Suprapubic skin (tissue), 4 donors: ENCODE data around the gene KLK14. TPM values are rescaled to one million over a fixed set of nuclear protein-coding genes. Genes with fewer than 3 reads are reported as not detected.

Experiments
- DNase-seq, 2 donors: peaks; one replicate each; pipeline ENCODE4 v3.0.0-alpha.2; 2019; ENCODE audit warnings: low spot score in 2 of 2
- H3K27ac ChIP-seq: fragments of 200-600 bp; sonication (generic); one replicate; pipeline ENCODE4 v1.5.1; 2019
- H3K27me3 ChIP-seq: fragments of 200-600 bp; sonication (generic); one replicate; pipeline ENCODE4 v1.5.1; 2019
- H3K36me3 ChIP-seq: fragments of 200-600 bp; sonication (generic); one replicate; pipeline ENCODE4 v1.5.1; 2019
- H3K4me1 ChIP-seq: fragments of 200-600 bp; sonication (generic); one replicate; pipeline ENCODE4 v1.5.1; 2019
- H3K4me3 ChIP-seq: fragments of 200-600 bp; sonication (generic); one replicate; pipeline ENCODE4 v1.5.1; 2019; ENCODE audit warnings: mild to moderate bottlenecking
- H3K9me3 ChIP-seq: fragments of 200-600 bp; sonication (generic); one replicate; pipeline ENCODE4 v1.5.1; 2019
- CTCF ChIP-seq, 2 donors: fragments of 200-600 bp in 1 of 2; fragments of 450-650 bp in 1 of 2; sonication (generic) in 1 of 2; IDR thresholded peaks; one replicate each; pipeline ENCODE4 v1.5.1; 2016 to 2019; ENCODE audit warnings: antibody characterized with exemption in 2 of 2, mild to moderate bottlenecking in 1 of 2, moderate library complexity in 1 of 2
- EP300 ChIP-seq: sonication (generic); formaldehyde crosslinking; IDR thresholded peaks from one replicate; pipeline ENCODE4 v1.6.1; 2017; ENCODE audit warnings: antibody characterized with exemption
- POLR2A ChIP-seq, 2 donors: fragments of 450-650 bp; IDR thresholded peaks; one replicate each; pipeline ENCODE4 v1.6.1; 2017; ENCODE audit warnings: antibody characterized with exemption in 2 of 2, mild to moderate bottlenecking in 2 of 2, moderate library complexity in 2 of 2
- POLR2AphosphoS5 ChIP-seq, 3 donors: sonication (generic); formaldehyde crosslinking; IDR thresholded peaks; one replicate each; pipeline ENCODE4 v1.6.1; 2017; ENCODE audit warnings: antibody characterized with exemption in 3 of 3
- WGBS: methylation state at CpG from one replicate; pipeline ENCODE4 v1.1.5; 2018; 5-methylcytosine and 5-hydroxymethylcytosine counted together
- total RNA-seq, 4 donors: library from RNA; depleted of rRNA; stranded (reverse); fragments of >200 nt; gene quantifications; one replicate each; pipeline ENCODE4 v1.1.0, GENCODE V29; 2016

Gene KLK14
- total RNA-seq, 4 donors from 2014 or later: 3.8 to 22.8 (median 5.2) TPM

DNA sequence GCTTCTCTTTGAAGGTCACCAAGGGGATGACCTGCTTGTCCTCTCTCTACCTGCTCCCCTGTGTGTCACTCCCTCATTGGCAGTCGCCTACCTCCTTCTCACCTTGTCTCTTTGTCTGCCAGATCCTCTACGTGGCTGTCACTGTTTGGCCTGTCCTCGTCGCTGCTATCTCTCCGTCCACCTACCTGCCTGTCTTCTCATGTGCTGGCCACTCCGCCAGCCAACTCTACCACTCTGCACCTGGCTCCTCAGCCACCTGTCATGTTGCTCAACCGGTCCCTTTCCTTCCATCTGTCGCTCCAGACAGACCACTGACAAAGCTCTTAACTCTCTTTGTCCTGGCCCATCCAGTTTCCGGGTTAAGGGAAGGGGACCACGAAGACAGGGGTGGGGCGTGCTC lies 48.0 kb downstream of the KLK14 start, which contains the start of gene KLK12:
Gene KLK12, minus strand, starts transcription at position 299 of the 400 bp plus-strand sequence. CDS start 381 bp downstream, outside the sequence.
- Histone ChIP-seq H3K4me3 (no peak within 1 kb of the TSS), H3K36me3 (no peaks in the 10 kb centered on the region), H3K9me3 (no peaks in the 10 kb centered on the region), H3K27me3 (peaks cover 8% of the 10 kb centered on the region), H3K27ac (no peak within 1 kb of the TSS), H3K4me1 (peaks cover 5% of the 10 kb centered on the region)
- 56% methylated on average over 11 of the region's 11 CpGs for WGBS
- no peak for DNase-seq
- TF ChIP-seq POLR2A (IDR thresholded peaks at IDR 0.05): no peak
- no peak for TF ChIP-seq EP300
- TF ChIP-seq POLR2AphosphoS5 (IDR thresholded peaks at IDR 0.05): no peak

GRCh38 chr19:51031880-51032225 lies 50.8 kb downstream of the KLK14 start:
- TF ChIP-seq POLR2A (IDR thresholded peaks at IDR 0.05) (no peak), EP300 (no peak), CTCF (IDR thresholded peaks at IDR 0.05) (no peak), POLR2AphosphoS5 (IDR thresholded peaks at IDR 0.05) (no peak)
- peaks cover 16% of the 10 kb centered on the region for H3K27me3 ChIP-seq
- 91% methylated on average over 12 of the region's 28 CpGs for WGBS
- no peak overlapping the region for H3K4me3 ChIP-seq
- no peak overlapping the region for H3K27ac ChIP-seq
- no peaks in the 10 kb centered on the region for H3K9me3 ChIP-seq
- peaks cover 3% of the 10 kb centered on the region for H3K4me1 ChIP-seq
- peak in 1 of 2 donors; percentile 52 for DNase-seq
- H3K36me3 ChIP-seq: no peaks in the 10 kb centered on the region

DNA sequence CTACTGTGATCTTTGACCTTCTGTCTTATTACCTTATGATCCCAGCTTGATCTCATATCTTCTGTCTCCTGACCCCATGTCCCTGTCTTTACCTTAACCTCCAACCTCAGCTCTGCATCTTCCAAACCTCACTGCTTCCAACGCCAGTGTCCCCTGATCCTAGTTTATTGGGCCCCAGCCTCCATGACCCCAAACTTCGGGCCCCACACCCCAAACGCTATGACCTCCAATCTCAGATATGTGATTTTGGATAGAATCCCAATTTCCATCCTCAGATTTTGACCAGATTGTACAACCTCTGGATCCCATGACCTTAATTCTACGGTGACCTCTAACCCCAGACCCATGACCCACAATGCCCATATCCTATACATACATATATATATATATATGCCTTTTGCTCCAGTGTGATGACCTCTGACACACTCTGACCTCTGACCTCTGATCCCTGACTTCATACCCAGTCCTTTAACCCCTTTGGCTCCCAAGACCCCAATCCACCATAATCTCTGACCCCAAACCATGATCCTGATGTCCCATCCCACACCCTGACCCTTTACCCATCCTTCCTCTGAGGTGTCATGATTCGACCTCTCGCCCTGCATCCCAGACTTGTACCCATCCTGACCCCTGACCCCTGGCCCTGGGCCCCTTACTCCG lies 51.3 kb downstream of the KLK14 start:
- Histone ChIP-seq H3K4me3 (no peak overlapping the region), H3K27me3 (peaks cover 18% of the 10 kb centered on the region), H3K36me3 (no peaks in the 10 kb centered on the region)

DNA sequence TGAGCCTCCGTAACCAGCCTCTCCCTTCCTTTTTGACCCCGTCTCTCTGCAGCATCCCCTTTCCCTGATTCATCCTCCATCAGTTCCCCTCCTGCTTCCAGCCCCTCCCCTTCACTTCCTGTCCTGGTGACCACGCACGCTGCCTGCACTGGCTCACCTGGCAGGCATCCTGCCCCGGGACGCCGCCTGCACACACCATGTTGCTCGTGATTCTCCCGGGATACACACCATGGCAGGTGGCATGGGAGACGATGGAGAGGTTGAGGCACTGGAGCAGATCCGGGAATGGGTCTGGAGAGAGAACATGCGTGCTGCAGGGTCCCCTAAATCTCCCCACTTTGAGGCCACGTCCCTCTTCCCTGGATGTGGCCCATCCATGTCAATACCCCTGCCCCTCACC lies 52.1 kb downstream of the KLK14 start:
- no peaks in the 10 kb centered on the region for H3K9me3 ChIP-seq
- H3K4me3 ChIP-seq: no peak overlapping the region
- WGBS: 82% methylated on average over 13 of the region's 13 CpGs
- H3K27ac ChIP-seq: no peak overlapping the region
- no peaks in the 10 kb centered on the region for H3K36me3 ChIP-seq
- DNase-seq: peak in 1 of 2 donors; percentile 46
- H3K4me1 ChIP-seq: peaks cover 3% of the 10 kb centered on the region
- TF ChIP-seq EP300: no peak
- no peak for TF ChIP-seq CTCF (IDR thresholded peaks at IDR 0.05)
- no peak for TF ChIP-seq POLR2AphosphoS5 (IDR thresholded peaks at IDR 0.05)
- no peak for TF ChIP-seq POLR2A (IDR thresholded peaks at IDR 0.05)
- peaks cover 23% of the 10 kb centered on the region for H3K27me3 ChIP-seq

More for the DNA sequence above, 51.3 kb downstream of the KLK14 start:
- DNase-seq: peak in 1 of 2 donors; percentile 18
- WGBS: 81% methylated on average over 7 of the region's 7 CpGs
- H3K4me1 ChIP-seq: peaks cover 3% of the 10 kb centered on the region
- H3K9me3 ChIP-seq: no peaks in the 10 kb centered on the region
- TF ChIP-seq POLR2AphosphoS5 (IDR thresholded peaks at IDR 0.05) (no peak), CTCF (IDR thresholded peaks at IDR 0.05) (no peak), EP300 (no peak), POLR2A (IDR thresholded peaks at IDR 0.05) (no peak)
- no peak overlapping the region for H3K27ac ChIP-seq

- H3K4me1 ChIP-seq: peaks cover 3% of the 10 kb centered on the region
- WGBS: 82% methylated on average over 2 of the region's 2 CpGs
- peaks cover 26% of the 10 kb centered on the region for H3K27me3 ChIP-seq
- H3K27ac ChIP-seq: no peak overlapping the region
- H3K9me3 ChIP-seq: no peaks in the 10 kb centered on the region
- H3K4me3 ChIP-seq: no peak overlapping the region
- no peaks in the 10 kb centered on the region for H3K36me3 ChIP-seq
- TF ChIP-seq POLR2A (IDR thresholded peaks at IDR 0.05): no peak
- TF ChIP-seq POLR2AphosphoS5 (IDR thresholded peaks at IDR 0.05): no peak
- TF ChIP-seq EP300: no peak
- no peak for TF ChIP-seq CTCF (IDR thresholded peaks at IDR 0.05)
- peak in 1 of 2 donors; percentile 10 for DNase-seq
These were observed 53.0 kb downstream of the KLK14 start for GRCh38 chr19:51029718-51030117.

Other genes starting within 250 kb of the KLK14 start
- not detected for gene KLK15, start 249.3 kb downstream of the KLK14 start, total RNA-seq
- 1 to 10 TPM in 1 of 4 donors, under 1 TPM in 3; 0.24 to 1.9 (median 0.67) TPM for gene KLK3, start 228.0 kb downstream of the KLK14 start, total RNA-seq
- gene KLK2, start 209.4 kb downstream of the KLK14 start, total RNA-seq: not detected
- gene KLK4, start 171.5 kb downstream of the KLK14 start, total RNA-seq: 1 to 10 TPM in 1 of 4 donors, under 1 TPM in 1, not detected in 2; 0.83 to 1.6 TPM
- gene KLK5, start 129.8 kb downstream of the KLK14 start, total RNA-seq: 100 to 1,000 TPM in 3 of 4 donors, 10 to 100 TPM in 1; 40.3 to 299 (median 177) TPM
- 10 to 100 TPM in 1 of 4 donors, 1 to 10 TPM in 2, not detected in 1; 5.4 to 56.9 (median 9.0) TPM for gene KLK6, start 113.3 kb downstream of the KLK14 start, total RNA-seq
- 100 to 1,000 TPM in 3 of 4 donors, 10 to 100 TPM in 1; 48.3 to 418 (median 218) TPM for gene KLK7, start 99.0 kb downstream of the KLK14 start, total RNA-seq
- 100 to 1,000 TPM in 1 of 4 donors, 10 to 100 TPM in 3; 19.7 to 126 (median 87.2) TPM for gene KLK8, start 81.3 kb downstream of the KLK14 start, total RNA-seq
- 10 to 100 TPM; 45.2 to 85.3 (median 53.9) TPM for gene KLK10, start 63.2 kb downstream of the KLK14 start, total RNA-seq
- 100 to 1,000 TPM; 173 to 372 (median 269) TPM for gene KLK11, start 56.3 kb downstream of the KLK14 start, total RNA-seq
- 1 to 10 TPM in 2 of 4 donors, not detected in 2; 2.6 to 5.0 TPM for gene KLK12, start 47.9 kb downstream of the KLK14 start, total RNA-seq
- 10 to 100 TPM in 3 of 4 donors, 1 to 10 TPM in 1; 6.6 to 23.5 (median 16.5) TPM for gene KLK13, start 17.8 kb downstream of the KLK14 start, total RNA-seq
- 10 to 100 TPM in 3 of 4 donors, 1 to 10 TPM in 1; 7.7 to 14.6 (median 12.9) TPM for gene CTU1, start 25.5 kb upstream of the KLK14 start, total RNA-seq
- 1 to 10 TPM in 1 of 4 donors, under 1 TPM in 2, not detected in 1; 0.68 to 1.3 (median 0.83) TPM for gene SIGLEC9, start 42.0 kb upstream of the KLK14 start, total RNA-seq
- gene SIGLEC7, start 59.4 kb upstream of the KLK14 start, total RNA-seq: not detected
- 1 to 10 TPM in 3 of 4 donors, under 1 TPM in 1; 0.51 to 7.0 (median 2.4) TPM for gene CD33, start 142.2 kb upstream of the KLK14 start, total RNA-seq
- gene SIGLECL1, start 168.2 kb upstream of the KLK14 start, total RNA-seq: not detected
- gene IGLON5, start 228.8 kb upstream of the KLK14 start, total RNA-seq: under 1 TPM in 1 of 4 donors, not detected in 3; 0.26 TPM